Germinal center (tissue), 1 donor: ENCODE data around the gene CROCC2.

Experiments
- DNase-seq: peaks from one replicate; pipeline ENCODE4 v3.0.0; 2012; ENCODE audit warnings: mixed read lengths, low spot score

CROCC2 gene

GRCh38 chr2:240906141-240906910 is at the start of gene CROCC2:
Gene CROCC2 (plus strand): TSS chr2:240906336. CDS start chr2:240906514, 178 bp downstream.
- DNase-seq = no peak

- DNase-seq = no peak
Measured at GRCh38 chr2:240857039-240858008, 48.8 kb upstream of the CROCC2 start.

- DNase-seq = no peak
Measured at GRCh38 chr2:240858321-240858720, 47.8 kb upstream of the CROCC2 start.

GRCh38 chr2:240858871-240859270 is 47.3 kb upstream of the CROCC2 start:
- DNase-seq = no peak

GRCh38 chr2:240861547-240861946 is 44.6 kb upstream of the CROCC2 start:
- no peak for DNase-seq

GRCh38 chr2:240864475-240864874 is 41.7 kb upstream of the CROCC2 start:
- no peak for DNase-seq

GRCh38 chr2:240865391-240865790 is 40.7 kb upstream of the CROCC2 start:
- no peak for DNase-seq

- no peak for DNase-seq
Measured at GRCh38 chr2:240868286-240869108, 37.6 kb upstream of the CROCC2 start, which contains the start of gene AGXT. Gene AGXT (plus strand): TSS chr2:240868824. CDS start chr2:240868866, 42 bp downstream.

GRCh38 chr2:240869109-240869955 is 36.8 kb upstream of the CROCC2 start:
- DNase-seq = no peak

GRCh38 chr2:240869956-240870875 is 35.9 kb upstream of the CROCC2 start:
- DNase-seq = no peak

- DNase-seq = no peak
Measured at GRCh38 chr2:240871071-240871958, 34.8 kb upstream of the CROCC2 start.

- DNase-seq = no peak
Measured at GRCh38 chr2:240872317-240873097, 33.6 kb upstream of the CROCC2 start.

GRCh38 chr2:240873098-240873788 is 32.9 kb upstream of the CROCC2 start:
- DNase-seq = no peak

- DNase-seq = no peak
Measured at GRCh38 chr2:240873805-240874714, 32.1 kb upstream of the CROCC2 start.

- no peak for DNase-seq
Measured at GRCh38 chr2:240874715-240875227, 31.4 kb upstream of the CROCC2 start.
